ENCODE results near the gene RELN.

- no peak for TF ChIP-seq CTCF (IDR thresholded peaks at IDR 0.05)
- no peak for TF ChIP-seq ZFX (IDR thresholded peaks at IDR 0.05; ENCODE audit: borderline replicate concordance)
Observed at GRCh38 chr7:103902917-103903316, 86.5 kb downstream of the RELN start.

Data from 22Rv1 (cell line).